GM18526 (cell line): ENCODE measurements around the gene SRI.

Experiments
- POLR2A ChIP-seq: IDR thresholded peaks from 3 replicates; pipeline ENCODE4 v1.6.1; 2011; ENCODE audit not compliant: insufficient read length; ENCODE audit errors: extremely low read depth

The SRI gene, protein sequence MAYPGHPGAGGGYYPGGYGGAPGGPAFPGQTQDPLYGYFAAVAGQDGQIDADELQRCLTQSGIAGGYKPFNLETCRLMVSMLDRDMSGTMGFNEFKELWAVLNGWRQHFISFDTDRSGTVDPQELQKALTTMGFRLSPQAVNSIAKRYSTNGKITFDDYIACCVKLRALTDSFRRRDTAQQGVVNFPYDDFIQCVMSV

DNA sequence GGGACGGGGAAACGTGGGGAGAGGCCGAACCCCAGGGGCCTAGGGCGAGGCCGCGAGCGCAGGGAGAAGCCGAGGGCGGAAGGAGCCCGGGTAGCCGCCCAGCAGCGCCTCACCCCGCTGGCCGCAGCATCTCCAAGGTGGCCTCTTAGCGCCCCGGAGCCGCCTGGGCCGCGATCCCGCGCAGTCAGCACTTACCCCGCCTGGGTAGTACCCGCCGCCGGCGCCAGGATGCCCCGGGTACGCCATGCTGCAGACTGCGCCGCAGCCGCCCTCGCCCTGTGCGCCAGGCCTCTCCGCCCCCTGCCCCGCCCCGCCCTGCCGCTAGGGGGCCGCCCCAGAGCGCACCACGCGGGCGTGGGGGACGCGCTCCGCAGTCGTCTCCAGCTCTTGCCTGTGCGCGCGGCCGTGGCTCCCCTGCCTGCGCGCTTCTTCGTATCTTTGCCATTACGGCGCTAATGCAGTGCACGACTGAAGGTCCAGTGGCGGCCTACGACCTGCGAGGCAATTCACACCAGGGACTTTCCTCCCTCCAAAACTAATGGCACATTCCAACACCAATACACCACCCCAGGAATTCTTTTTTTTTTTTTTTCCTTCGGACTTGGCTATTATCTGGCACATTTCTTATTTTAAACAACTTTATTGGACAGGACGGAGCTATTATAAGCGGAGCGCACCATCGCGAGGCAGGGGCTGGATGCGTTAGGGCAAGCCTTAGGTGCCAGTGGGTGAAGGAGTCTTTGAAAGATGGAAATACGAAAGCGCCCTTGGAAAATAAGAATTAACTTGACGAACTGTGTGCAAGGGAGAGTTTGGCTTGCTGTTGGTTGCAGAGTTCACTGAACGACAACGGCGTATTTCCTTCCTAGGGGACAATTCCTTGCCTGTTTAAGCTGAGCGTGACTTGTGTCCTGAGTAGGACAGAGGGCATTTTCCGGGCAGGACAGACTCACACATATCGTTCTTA lies at the start of gene SRI:
Gene SRI, minus strand, starts transcription at position 258 of the 967 bp plus-strand sequence. Its CDS starts 12 bp downstream, at position 246.
- TF ChIP-seq POLR2A: peak; percentile 74

DNA sequence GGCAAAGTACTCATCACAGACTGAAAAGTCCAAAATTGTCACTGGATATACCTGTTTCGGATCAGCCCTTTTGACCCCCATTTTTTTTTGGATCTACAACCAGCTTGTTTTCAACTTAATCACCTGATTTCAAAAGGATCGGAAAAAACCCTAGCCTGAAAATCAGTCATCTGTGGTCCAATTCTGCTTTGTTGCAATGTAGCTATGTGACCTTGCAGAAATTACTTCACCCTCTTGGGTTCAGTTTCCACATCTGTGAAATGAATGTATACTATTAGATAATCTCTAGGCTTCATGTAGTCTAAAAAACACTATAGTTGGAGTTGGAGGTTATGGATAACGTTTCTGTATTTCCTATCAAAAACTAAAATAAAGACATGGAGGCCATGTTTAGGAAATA lies 49.7 kb upstream of the SRI start:
- no peak for TF ChIP-seq POLR2A

DNA sequence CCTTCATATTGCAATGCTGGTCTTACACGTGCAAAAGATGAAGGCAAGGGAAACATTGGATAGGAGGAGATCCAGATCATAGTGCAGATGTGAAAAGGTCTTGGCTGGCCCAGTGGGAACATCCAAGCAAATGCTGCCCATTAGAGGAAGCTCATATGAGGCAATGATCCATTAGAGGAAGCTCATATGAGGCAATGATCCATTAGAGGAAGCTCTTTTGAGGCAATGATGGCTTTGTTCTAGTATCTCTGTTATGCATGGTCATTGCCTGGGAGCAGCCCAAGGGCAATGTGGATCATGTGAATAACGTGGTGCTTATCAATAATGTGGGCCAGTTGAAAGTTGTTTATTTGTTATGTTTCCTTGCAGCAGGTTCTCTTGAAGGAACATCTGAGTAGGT lies 49.0 kb upstream of the SRI start:
- TF ChIP-seq POLR2A: no peak

DNA sequence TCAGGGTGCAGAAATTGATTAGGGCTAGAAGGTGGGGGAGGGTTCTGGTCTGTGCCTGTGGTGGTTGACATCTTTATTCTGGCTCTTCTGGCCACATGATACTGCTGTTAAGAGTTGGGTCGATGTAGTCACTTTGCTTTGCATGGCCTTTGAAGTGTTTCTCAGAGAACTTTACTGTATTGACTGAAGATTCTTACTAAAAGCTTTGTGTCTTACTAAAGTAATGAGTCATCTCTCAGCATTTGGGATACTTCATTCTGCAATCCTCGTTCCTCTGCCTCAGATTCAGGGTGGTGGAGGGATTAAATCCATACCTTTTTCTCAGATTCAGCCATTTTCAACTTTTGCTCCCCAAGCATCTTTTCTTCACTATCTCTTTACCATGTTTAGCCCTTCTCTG lies 48.2 kb upstream of the SRI start:
- no peak for TF ChIP-seq POLR2A

DNA sequence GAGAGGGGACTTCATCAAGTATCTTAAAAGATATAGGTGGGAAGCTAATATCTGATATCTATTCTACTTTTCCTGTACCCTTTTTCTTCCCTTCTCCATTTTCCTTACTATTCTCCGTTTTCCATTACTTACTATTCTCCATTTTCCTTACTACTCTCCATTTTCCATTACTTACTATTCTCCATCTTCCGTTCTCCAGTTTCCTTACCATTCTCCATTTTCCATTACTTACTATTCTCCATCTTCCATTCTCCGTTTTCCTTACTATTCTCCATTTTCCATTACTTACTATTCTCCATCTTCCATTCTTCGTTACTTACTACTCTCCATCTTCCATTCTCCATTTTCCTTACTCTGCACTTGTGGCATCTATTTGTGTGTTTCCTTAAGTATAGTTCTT lies 47.6 kb upstream of the SRI start:
- TF ChIP-seq POLR2A: no peak

DNA sequence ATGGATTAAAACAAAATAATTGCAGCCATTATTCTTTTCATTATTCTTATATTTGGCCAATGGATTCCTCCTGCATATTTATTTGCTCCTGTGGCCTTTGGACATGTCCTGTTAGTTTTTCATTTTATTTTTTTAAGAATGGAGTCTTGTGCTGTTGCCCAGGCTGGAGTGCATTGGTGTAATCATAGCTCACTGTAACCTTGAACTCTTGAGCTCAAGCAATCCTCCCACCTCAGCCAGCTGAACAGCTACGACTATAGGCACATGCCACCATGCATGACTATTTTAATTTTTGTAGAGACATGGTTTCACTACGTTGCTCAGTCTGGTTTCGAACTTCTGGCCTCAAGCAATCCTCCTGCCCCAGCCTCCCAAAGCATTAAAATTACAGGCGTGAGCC lies 42.7 kb upstream of the SRI start:
- TF ChIP-seq POLR2A: no peak

DNA sequence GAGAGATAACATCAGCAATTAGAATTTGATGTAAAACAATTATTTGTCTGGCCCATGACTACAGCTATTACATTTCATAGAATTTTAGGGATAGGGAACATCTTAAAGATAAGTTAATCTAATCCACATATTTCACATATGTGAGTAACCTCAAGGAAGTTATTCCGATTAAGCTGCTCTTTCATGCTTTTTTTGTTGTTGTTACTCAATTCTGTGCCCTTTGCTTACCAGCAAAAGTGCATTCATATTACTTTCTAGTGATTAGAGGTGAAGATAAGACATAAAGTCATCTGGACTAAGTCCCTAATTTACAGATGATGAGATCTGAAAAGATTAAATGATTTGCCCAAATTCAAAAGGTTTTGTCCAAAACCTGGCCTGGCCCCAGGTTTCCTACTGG lies 40.9 kb upstream of the SRI start:
- TF ChIP-seq POLR2A: no peak

DNA sequence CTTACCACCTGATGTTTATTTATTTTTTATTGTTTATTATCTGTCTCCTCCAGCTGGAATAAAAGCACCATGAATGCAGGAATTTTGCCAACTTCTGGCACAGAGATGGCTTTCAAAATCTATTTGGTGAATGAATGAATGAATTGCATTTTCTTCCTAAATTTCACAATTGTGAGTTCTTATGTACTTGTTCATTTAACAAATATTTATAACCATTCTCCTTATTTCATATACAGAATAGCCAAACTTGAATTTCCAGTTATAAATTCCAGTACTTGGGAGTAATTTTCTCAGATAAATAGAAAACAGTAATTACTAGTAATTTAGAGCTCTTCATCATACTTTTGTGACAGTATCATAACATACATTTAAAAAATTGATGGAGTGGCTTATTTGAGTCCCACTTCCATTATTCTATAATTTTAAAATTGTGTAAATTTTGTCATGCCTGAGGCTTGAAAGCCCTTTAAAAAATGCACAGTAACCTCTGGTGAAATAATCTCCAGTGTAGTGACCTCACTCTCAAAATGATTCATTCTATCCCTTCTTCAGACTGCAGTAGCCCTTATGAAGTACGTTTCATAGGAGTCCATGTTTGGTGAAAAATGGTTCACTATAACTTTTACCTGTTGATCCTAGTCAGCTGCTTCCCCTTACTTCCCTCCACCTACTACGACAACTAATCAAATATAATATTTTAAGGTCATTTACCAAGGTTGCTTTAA lies 40.0 kb upstream of the SRI start:
- TF ChIP-seq POLR2A: no peak

DNA sequence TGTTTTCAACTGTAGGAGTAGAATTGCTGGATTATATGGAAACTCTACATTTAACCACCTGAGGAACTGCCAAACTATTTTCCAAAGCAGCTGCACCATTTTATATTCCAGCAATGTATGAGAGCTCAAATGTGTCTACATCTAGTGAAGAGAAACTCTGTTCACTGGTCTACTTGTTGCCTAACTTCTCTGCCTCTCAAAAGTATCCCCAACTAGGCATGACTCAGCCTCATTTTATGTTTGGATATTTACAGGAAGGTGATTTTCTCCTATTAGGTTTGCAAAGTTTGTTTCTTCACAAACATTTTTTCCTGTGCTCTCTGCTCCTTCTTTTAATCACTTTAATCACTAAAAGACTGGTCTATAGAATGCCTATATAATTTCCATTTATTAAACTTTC lies 37.1 kb upstream of the SRI start:
- TF ChIP-seq POLR2A: no peak

DNA sequence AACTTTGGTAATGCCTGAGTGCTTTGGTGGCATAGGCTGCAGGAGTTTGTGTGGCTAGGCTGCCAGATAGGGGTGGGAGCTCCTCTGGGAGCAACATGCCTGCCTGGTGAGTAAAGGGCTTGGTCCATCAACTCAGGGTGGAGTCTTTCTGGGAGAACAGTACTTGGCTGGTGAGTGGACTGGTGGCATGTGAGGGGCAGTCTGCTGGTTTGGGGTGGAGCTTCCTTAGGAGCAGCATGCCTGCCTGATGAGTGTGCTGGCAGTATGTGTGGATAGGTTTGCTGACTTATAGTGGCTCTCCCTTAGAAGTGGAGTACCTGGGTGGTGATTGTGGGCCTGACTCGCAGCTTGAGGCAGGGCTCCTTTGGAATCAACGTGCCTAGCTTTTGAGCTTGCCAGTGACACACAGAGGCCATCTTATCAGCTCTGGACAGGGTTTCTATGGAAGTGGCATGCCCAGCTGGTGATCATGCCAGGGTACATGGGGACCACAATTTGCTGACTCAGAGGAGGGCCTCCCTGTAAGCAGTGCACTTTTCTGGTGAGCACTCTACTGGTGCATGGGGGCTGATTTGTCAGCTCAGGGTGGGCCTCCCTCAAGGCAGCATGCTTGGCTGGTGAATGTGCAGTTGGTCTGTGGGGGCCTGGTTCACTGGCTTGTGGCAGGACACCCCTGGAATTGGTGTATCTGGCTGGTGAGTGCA lies 35.0 kb upstream of the SRI start:
- TF ChIP-seq POLR2A: no peak

DNA sequence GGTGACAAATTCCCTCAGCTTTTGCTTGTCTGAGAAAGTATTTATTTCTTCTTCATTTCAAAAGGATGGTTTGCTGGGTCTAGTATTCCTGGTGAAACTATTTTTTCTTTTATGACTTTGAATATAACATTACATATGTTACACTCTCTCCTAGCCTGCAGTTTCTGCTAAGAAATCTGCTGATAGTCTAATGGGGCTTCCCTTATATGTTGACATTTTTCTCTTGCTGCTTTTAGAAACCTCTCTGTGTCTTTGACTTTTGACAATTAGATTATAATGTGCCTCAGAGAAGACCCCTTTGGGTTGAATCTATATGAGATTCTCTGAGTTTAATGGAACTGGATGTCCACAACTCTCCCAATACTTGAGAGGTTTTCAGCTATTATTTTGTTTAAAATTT lies 33.8 kb upstream of the SRI start:
- TF ChIP-seq POLR2A: no peak

DNA sequence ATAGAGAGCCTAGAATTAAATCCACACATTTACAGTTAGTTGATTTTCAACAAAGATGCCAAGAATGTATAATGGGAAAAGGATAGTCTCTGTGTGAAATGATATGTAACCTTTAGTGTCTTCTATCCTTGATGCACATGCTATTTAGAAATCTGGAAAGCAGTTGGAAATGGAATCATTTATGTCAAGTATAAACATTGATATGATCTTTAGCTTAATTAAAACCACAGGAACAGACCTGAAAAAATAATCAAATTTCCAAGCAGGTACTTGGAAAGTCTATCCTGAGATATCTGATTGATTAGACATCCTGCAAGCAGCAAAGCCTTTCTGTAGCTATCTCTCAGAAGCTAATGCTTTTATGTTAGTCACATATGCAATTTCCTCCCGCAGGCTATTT lies 24.4 kb upstream of the SRI start:
- no peak for TF ChIP-seq POLR2A

DNA sequence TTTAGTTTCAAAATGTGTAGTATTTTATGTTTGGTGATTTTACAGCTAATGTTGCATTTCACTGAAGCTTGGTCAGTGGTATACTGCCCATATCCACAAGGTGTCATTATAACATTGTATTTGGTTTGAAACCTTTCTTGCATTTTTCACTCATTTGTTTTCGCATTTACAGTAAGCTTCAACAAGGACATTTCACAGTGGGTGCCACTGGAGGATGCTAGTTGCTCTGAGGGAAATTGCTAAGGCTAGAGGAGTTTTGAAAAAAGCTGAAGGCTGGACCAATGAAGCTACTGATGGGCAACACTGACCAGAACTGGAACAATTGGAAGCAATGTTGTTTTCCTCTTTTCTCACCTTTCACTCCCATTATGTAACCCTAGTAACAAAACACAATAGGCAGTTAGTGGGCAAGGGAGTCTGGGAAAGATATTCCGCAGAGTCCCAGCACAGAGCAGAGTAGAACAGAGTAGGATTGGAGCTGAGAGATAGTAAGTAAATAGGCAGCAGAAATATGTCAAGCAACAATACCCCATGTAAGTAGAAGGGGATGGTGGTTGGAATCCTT lies 23.6 kb upstream of the SRI start:
- TF ChIP-seq POLR2A: no peak

DNA sequence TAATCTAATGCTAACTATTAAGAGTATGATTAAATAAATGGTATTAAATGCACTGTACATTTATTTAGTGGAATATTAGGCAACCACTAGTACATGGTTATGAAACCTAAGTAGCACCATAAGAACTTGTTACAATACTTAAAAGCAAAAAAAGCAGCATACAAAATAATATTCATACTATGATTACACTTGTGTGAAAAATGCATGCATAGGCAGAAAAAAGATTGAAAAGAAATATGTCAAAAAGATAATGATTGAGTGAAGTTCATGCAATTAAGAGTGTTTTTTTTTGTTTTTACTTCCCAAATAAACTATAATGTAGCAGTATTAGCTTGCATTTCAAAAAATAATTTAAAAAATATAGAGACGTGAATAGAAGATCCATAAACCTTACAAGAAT lies 20.0 kb upstream of the SRI start:
- no peak for TF ChIP-seq POLR2A

DNA sequence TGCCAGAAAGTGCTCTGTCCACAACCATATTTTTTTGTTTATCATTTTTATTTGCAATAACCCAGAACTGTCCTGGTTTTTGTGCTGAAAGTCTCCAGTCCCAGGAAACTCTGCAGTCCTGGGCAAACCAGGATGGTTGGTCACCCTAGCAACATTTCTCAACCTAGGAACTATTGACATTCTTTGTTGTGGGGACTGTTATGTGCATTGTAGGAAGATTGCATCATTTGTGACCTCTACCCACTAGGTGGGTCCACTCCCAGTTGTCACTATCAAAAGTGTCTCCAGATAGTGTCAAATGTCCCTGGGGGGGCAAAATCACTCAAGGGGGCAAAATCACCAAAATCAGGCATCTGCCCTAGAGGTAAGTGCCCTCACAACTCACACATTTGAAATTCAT lies 14.0 kb upstream of the SRI start:
- TF ChIP-seq POLR2A: no peak
